Stimulated activated CD4-positive, alpha-beta T cell treated with anti-CD3 and anti-CD28 coated beads, Interleukin-1b, Interleukin-23, amount 100 ng/mL, for 1 hour (primary cell): ENCODE measurements around the gene ODR4.
"Not testable (repeated sequence)": the region's sequence is repeated elsewhere in the genome, so short reads cannot be mapped to it uniquely, and the experiment has no call there.

Experiments used
- DNase-seq, 2 donors: peaks; one replicate each; pipeline ENCODE4 v3.0.0-alpha.2; 2020; ENCODE audit warnings: low read depth in 2 of 2

The ODR4 gene

GRCh38 chr1:186375152-186375928 is at the start of gene ODR4, which contains the start of gene TPR:
Gene ODR4, plus strand, starts transcription at chr1:186375838. Its CDS starts 3,948 bp downstream, at chr1:186379786.
Gene TPR, minus strand, starts transcription at chr1:186375253. Its CDS starts 225 bp downstream, at chr1:186375028.
- DNase-seq, result peak; percentile 88 to 92

- no peak for DNase-seq
These were observed 49.6 kb upstream of the ODR4 start for GRCh38 chr1:186326009-186326408.

GRCh38 chr1:186327331-186327730 is 48.3 kb upstream of the ODR4 start:
- no peak for DNase-seq

DNA sequence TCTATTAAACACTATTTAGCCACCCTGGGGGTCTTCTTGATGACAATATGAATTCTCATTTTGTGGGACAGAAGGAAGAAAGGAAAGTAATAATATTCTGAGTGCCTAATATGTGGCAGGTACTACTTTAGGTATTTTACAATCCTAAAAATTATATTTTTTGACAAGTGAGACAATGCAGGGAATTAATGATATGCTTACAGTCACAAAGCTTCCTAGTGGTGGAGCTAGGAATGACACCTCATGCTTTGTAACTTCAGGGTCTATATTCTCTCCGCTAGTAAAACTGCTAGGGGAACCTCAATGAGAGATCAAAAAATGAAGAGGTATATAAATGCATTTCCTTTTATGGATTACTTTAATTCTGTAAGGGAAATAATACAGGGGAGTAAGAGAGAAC is 44.9 kb upstream of the ODR4 start:
- no peak for DNase-seq

DNA sequence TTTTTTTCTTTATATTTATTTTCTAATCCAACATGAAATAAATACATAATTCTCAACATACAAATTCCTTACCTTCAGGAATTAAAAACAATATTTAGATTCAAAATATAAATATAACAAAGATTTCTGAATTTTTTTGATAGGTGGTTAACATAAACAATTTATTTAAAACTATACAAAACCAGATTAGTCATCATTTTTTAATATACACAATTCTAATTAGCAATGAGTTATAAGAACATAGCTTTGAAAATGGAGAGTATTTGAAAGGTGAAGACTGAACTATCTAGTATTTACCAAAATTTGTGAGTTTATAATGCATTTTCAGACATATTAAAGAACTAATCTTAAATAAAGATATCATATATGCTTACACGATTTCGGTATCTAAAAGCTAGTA is 38.1 kb upstream of the ODR4 start:
- DNase-seq, result no peak

GRCh38 chr1:186340772-186341171 is 34.9 kb upstream of the ODR4 start:
- DNase-seq, result no peak

DNA sequence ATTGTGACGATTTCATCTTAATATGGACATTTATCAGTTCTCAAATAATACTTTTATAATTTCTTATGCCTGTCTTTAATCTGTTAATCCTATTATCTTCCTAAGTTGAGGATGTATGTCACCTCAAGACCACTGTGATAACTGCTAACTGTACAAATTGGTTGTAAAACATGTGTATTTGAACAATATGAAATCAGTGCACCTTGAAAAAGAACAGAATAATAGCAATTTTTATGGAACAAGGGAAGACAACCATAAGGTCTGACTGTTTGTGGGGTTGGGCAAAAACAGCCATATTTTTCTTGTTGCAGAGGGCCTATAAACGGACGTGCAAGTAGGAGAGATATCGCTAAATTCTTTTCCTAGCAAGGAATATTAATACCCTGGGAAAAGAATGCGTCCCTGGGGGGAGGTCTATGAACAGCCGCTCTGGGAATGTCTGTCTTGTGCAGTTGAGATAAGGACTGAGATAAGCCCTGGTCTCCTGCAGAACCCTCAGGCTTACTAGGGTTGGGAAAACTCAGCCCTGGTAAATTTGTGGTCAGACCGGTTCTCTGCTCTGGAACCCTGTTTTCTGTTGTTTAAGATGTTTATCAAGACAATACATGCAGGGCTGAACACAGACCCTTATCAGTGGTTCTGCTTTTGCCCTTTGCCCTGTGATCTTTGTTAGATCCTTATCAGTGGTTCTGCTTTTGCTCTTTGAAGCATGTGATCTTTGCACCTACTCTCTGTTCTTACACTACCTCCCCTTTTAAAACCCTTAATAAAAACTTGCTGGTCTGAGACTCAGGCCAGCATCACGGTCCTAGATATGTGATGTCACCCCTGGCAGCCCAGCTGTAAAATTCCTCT is 27.6 kb upstream of the ODR4 start:
- DNase-seq, result not testable (repeated sequence)

DNA sequence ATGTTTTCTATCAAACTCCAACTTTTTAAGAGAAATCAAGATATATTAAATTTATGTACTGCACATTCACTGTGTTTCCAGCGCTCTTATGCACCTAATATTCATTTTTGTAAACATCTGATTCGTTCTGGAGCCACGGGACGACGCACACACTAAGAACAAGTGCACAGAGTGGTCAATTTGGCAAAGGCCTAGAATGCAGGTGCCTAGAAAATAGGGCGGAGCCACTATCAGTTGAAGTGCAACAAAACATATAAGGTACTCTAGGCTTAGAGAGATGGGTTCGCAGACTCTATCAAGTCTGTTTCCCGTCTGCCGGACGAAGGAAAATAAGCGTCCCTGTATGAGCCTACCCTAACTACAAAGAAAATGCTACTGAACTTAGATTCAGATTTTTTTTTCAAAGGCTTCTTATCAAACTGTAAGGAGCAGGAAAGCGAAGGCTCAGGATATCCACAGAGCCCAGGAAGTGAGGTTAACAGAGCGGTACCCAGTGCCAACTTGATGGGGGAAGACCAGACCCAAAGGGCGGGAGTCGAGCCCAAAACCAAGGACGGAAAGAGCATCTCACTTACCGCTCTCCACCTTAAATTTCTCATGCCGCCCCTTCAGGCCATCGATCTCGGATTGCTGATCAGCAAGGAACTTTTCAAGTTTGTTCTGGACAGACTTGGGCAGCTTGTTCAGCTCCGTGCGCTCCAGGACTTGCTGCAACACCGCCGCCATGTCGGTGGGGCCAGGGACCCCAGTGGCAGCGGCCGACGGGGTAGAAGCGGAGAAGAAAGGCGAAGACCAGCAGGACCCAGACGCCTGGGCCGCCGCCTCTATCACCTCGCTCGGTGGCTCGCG is 1.1 kb upstream of the ODR4 start:
- no peak for DNase-seq

DNA sequence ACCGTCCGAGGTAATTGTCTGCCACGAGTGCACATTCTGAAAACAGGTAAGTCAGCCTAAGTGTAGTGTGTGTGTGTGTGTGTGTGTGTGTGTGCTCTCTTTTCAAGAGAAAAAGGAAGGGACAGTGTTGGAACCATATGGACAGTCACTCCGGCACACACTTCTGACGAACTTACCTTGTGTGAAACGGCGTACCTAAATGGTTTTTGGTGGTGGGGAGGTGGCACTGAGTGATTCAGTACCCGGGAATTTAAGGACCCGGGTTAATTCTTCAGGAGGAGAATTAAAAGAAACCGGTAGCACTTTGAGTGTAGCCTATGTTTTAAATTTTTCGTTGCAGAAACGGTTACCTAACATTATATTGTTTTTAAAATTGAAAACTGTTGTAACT is 286 bp downstream of the ODR4 start:
- no peak for DNase-seq

GRCh38 chr1:186386725-186387383 is 11.2 kb downstream of the ODR4 start:
- no peak for DNase-seq

GRCh38 chr1:186390925-186391324 is 15.3 kb downstream of the ODR4 start:
- DNase-seq, result no peak

- no peak for DNase-seq
These were observed 16.2 kb downstream of the ODR4 start for GRCh38 chr1:186391841-186392240.

DNA sequence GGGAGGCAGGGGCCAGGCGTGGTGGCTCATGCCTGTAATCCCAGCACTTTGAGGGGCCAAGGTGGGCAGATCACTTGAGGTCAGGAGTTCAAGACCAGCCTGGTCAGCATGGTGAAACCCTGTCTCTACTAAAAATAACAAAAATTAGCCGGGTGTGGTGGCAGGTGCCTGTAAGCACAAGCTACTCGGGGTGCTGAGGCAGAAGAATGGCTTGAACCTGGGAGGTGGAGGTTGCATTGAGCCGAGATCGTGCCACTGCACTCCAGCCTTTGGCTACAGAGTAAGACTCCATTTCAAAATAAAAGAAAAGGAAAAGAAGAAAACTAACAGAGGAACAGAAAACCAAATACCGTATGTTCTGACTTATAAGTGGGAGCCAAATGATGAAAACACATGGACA is 17.1 kb downstream of the ODR4 start:
- not testable (repeated sequence) for DNase-seq

DNA sequence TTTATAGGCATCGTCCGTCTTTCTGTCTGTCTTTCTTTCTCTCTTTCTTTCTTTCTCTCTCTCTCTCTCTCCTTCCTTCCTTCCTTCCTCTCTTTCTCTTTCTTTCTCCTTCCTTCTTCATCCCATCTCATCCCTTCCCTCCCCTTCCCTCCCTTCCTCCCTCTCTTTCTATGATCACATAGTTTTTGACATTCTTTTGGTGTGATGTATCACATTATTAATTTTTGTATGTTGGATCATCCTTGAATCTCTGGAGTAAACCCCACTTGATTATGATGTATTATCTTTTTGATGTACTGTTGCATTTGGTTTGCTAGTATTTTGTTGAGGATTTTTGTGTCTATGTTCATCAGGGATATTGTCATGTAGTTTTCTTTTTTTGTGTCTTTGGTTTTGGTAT is 25.8 kb downstream of the ODR4 start:
- not testable (repeated sequence) for DNase-seq

GRCh38 chr1:186403632-186404031 is 28.0 kb downstream of the ODR4 start:
- DNase-seq, result no peak

- no peak for DNase-seq
These were observed 28.9 kb downstream of the ODR4 start for GRCh38 chr1:186404454-186405051.

DNA sequence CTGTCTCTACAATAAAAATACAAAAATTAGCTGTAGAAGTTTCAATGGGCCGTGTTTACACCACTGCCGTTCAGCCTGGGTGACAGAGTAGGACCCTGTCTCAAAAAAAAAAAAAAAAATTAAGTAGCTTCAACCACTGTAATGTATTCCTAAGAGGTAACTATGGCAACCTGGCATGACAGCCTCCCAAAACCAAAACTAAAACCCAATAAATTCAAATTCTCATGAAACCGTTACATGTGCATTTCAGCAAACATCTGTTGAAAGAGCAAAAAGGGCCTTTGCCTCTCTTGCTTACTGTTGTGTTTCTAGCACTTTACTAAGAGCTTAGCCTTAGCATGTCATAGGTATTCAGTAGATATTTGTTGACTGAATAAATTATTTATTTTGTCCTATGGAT is 33.5 kb downstream of the ODR4 start:
- DNase-seq, result no peak

DNA sequence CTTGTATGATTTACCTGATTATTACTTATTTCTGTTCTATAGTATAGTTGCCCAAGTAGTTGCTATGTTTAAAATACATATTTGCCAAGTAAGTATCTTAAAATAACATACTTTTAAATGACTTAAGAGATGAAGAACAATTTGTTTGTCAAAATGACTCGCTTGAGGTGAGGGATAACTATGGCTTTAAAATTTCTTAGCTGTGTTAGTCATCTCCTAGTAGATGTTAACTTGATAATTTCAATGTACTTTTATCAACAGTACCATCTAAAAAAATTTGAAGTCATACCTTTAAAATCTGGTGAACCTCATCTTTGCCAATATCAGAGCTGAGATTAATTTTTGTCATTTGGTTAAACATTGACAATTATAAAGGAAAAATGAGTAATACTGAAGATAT is 37.7 kb downstream of the ODR4 start:
- no peak for DNase-seq

DNA sequence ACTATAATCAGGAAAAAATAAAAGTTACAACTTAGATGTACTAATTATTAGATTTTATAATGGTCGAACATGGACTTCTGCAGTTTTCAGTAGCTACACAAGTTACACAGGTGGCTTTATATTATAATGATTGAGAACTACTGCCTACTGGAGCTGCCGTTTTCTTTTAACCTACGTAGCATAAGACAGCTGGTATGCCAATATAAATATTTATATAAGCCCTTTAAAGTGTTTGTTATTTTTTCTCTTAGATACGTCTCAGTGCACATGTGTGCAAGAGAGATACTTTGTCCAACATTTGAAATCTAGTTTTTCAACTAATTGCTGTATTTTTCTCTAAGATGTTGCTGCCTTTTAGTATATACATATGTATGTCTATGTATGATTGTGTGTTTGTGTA is 42.9 kb downstream of the ODR4 start:
- no peak for DNase-seq

DNA sequence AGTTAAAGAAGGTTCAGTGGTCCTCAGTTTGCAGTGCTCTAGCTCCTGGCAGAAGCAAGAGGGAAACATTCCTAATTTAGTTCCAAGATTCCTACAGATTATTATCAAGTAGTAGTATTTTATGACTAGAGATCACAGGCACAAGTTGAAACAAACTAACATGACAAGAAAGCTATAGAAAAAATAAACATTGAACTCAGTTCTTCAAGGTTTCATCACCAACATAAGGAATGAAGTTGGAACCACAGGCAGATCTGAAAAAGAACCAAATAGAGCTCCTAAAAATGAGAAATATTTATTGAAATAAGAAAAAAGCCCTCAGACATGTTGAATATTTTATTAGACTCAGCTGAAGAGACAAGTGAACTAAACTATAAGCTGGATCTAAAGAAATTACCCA is 44.7 kb downstream of the ODR4 start:
- no peak for DNase-seq

DNA sequence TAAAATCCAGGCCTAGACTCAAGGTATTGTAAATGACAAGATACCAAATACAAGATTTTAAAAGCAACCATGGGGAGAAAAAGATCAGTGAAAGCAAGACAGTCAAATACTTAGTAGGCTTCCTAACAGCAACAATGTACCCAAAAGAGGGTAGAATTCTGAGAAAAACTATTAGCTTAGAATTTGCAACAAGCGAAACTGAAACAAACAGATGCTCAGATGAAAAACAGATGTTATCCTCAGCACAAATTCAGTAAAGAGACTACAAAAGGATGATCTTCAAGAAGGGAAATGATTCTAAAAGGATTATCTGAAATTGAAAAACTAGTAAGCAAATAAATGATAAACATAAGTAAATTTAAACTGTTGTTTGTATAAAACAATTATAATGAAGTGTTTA is 45.3 kb downstream of the ODR4 start:
- no peak for DNase-seq
